Measurements from ENCODE around the gene CMSS1. TPM values are rescaled to one million over a fixed set of nuclear protein-coding genes. Genes with fewer than 3 reads are reported as not detected.
"Not testable (repeated sequence)": the region's sequence is repeated elsewhere in the genome, so short reads cannot be mapped to it uniquely, and the experiment has no call there.

CMSS1 gene
- total and polyA plus RNA-seq, 12 donors, result 16.2 to 75.6 (median 33.0) TPM

DNA sequence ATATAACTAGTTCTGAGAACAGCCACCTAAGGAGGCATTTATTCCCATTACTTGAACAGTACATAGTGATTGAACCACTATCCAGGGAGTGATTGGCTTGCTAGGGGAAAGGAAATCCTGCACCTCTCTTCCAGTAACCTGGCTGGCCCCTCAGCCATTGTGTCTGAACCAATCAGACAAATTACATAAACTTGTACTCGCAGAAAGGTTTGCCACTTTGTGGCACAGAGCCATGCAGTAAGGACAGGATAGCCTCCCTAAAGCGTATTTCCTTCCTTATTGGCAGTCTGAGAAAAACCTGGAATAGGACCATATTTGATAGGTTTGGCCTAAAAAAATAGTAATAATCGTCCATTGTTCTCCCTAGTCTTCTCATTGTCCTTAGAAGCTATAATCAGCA is 19.0 kb downstream of the CMSS1 start:
- no peaks in the 10 kb centered on the region for H3K9me3 ChIP-seq (replicated peaks in 1 of 3)
- no peaks in the 10 kb centered on the region for H3K27me3 ChIP-seq
- H3K4me3 ChIP-seq, result no peak overlapping the region
- DNase-seq, result no peak
- peaks cover 8 to 18% of the 10 kb centered on the region in 2 donors for H3K4me1 ChIP-seq (replicated peaks in 1 of 2)
- no peaks in the 10 kb centered on the region for H3K36me3 ChIP-seq (replicated peaks in 1 of 2)
- WGBS, 4 donors, result 79 to 93% (median 84%) methylated on average over 3 of the region's 3 CpGs
- TF ChIP-seq POLR2A (IDR thresholded peaks at IDR 0.05), result no peak
- TF ChIP-seq CTCF (IDR thresholded peaks at IDR 0.05), result no peak
- no peak overlapping the region for H3K27ac ChIP-seq
- intact Hi-C loops (cut with DNase I), result no loop called here

GRCh38 chr3:99837715-99838114 is 20.1 kb downstream of the CMSS1 start:
- 83 to 98% (median 95%) methylated on average over 1 of the region's 1 CpG for WGBS, 4 donors
- TF ChIP-seq POLR2A (IDR thresholded peaks at IDR 0.05) (no peak), CTCF (IDR thresholded peaks at IDR 0.05) (no peak)
- Histone ChIP-seq H3K9me3 (replicated peaks in 1 of 3) (no peaks in the 10 kb centered on the region), H3K27me3 (no peaks in the 10 kb centered on the region), H3K4me3 (no peak overlapping the region), H3K36me3 (replicated peaks in 1 of 2) (no peaks in the 10 kb centered on the region), H3K4me1 (replicated peaks in 1 of 2) (peaks cover 8 to 18% of the 10 kb centered on the region in 2 donors), H3K27ac (no peak overlapping the region)
- DNase-seq, result no peak
- intact Hi-C loops (cut with DNase I), result no loop called here

DNA sequence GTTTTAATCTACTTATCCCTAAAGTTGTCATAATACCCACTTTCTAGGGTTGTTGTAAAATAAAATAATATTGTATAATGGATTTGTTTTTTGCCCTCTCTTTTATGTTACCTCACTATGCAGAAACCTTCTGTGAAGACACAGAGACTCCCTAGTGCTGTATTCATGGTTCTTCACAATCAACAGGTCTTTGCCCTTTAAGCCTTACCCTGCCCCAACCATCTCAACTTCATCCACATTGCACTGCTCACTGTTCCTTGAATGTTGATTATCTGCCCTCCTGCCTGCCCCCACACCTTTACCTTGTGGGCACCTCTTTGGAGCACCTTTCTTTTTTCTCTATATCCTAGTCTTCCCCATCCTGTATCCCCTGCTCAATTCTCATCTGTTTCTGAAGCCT is 21.1 kb downstream of the CMSS1 start:
- TF ChIP-seq CTCF (IDR thresholded peaks at IDR 0.05) (no peak), POLR2A (IDR thresholded peaks at IDR 0.05) (no peak)
- Histone ChIP-seq H3K36me3 (replicated peaks in 1 of 2) (no peaks in the 10 kb centered on the region), H3K9me3 (replicated peaks in 1 of 3) (no peaks in the 10 kb centered on the region), H3K27me3 (no peaks in the 10 kb centered on the region), H3K4me1 (replicated peaks in 1 of 2) (peaks cover 5 to 16% of the 10 kb centered on the region in 2 donors), H3K27ac (no peak overlapping the region), H3K4me3 (no peak overlapping the region)
- no peak for DNase-seq
- intact Hi-C loops (cut with DNase I), result no loop called here

- 90 to 100% (median 96%) methylated on average over 1 of the region's 1 CpG for WGBS, 4 donors
- Histone ChIP-seq H3K9me3 (replicated peaks in 1 of 3) (no peaks in the 10 kb centered on the region), H3K4me3 (no peak overlapping the region), H3K36me3 (replicated peaks in 1 of 2) (no peaks in the 10 kb centered on the region), H3K4me1 (replicated peaks in 1 of 2) (peaks cover 0 to 8% of the 10 kb centered on the region in 2 donors), H3K27me3 (no peaks in the 10 kb centered on the region), H3K27ac (no peak overlapping the region)
- intact Hi-C loops (cut with DNase I), result loop anchor here (5.0 to 10.0 kb wide), 2 partner anchors 225 to 418 kb away; no protein-coding TSS in a partner anchor
- no peak for TF ChIP-seq CTCF (IDR thresholded peaks at IDR 0.05)
- TF ChIP-seq POLR2A (IDR thresholded peaks at IDR 0.05), result no peak
- DNase-seq, result no peak
These were observed 22.0 kb downstream of the CMSS1 start for GRCh38 chr3:99839613-99840012.

DNA sequence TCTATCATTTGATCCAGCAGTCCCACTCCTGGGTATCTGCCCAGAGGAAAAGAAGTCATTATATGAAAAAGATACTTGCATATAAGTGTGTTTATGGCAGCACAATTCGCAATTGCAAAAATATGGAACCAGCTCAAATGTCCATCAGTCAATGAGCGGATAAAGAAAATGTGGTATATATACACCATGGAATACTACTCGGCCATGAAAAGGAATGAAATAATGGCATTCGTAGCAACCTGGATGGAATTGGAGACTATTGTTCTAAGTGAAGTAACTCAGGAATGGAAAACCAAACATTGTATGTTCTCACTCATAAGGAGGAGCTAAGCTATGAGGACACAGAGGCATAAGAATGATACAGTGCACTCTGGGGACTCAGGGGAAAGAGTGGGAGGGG is 24.3 kb downstream of the CMSS1 start:
- H3K9me3 ChIP-seq (replicated peaks in 1 of 3); H3K4me3 ChIP-seq; H3K27ac ChIP-seq; H3K36me3 ChIP-seq (replicated peaks in 1 of 2); H3K27me3 ChIP-seq; DNase-seq: not testable (repeated sequence)
- intact Hi-C loops (cut with DNase I), result loop anchor here (5.0 to 10.0 kb wide), 2 partner anchors 223 to 415 kb away; no protein-coding TSS in a partner anchor
- H3K4me1 ChIP-seq (replicated peaks in 1 of 2), result peaks cover 0 to 30% of the 10 kb centered on the region in 2 donors
- WGBS, 4 donors, result 95 to 98% (median 98%) methylated on average over 4 of the region's 4 CpGs

Data from adrenal gland (tissue), 12 donors.